UCSD-AML1 (cell line): ENCODE measurements around the gene CD8B2.
"Not testable (repeated sequence)": the region's sequence is repeated elsewhere in the genome, so short reads cannot be mapped to it uniquely, and the experiment has no call there.

Experiments
- DNase-seq: peaks from one replicate; lab custom pipeline; 2025; ENCODE audit not compliant: unreplicated experiment; lab: John Stamatoyannopoulos, UW

Gene CD8B2

GRCh38 chr2:106547164-106547903, 60.2 kb downstream of the CD8B2 start:
- DNase-seq = no peak

- no peak for DNase-seq
Measured at GRCh38 chr2:106551417-106552130, 64.4 kb downstream of the CD8B2 start.

GRCh38 chr2:106552921-106553320, 65.8 kb downstream of the CD8B2 start:
- no peak for DNase-seq

- DNase-seq = no peak
Measured at GRCh38 chr2:106553321-106553720, 66.2 kb downstream of the CD8B2 start.

- DNase-seq = no peak
Measured at GRCh38 chr2:106554411-106554810, 67.2 kb downstream of the CD8B2 start.

- DNase-seq = no peak
Measured at GRCh38 chr2:106555053-106555452, 67.9 kb downstream of the CD8B2 start.

- DNase-seq = not testable (repeated sequence)
Measured at GRCh38 chr2:106559786-106560185, 72.6 kb downstream of the CD8B2 start.

- DNase-seq = no peak
Measured at GRCh38 chr2:106560773-106561172, 73.6 kb downstream of the CD8B2 start.

- DNase-seq = no peak
Measured at GRCh38 chr2:106561356-106561755, 74.2 kb downstream of the CD8B2 start.

GRCh38 chr2:106561803-106562202, 74.6 kb downstream of the CD8B2 start:
- no peak for DNase-seq

- DNase-seq = no peak
Measured at GRCh38 chr2:106562268-106563186, 75.4 kb downstream of the CD8B2 start.

- no peak for DNase-seq
Measured at GRCh38 chr2:106563195-106563594, 76.0 kb downstream of the CD8B2 start.

GRCh38 chr2:106565599-106565998, 78.4 kb downstream of the CD8B2 start:
- DNase-seq = no peak

- DNase-seq = no peak
Measured at GRCh38 chr2:106566050-106566449, 78.9 kb downstream of the CD8B2 start.

GRCh38 chr2:106566484-106566883, 79.3 kb downstream of the CD8B2 start:
- DNase-seq = not testable (repeated sequence)

- no peak for DNase-seq
Measured at GRCh38 chr2:106570316-106570715, 83.2 kb downstream of the CD8B2 start.
